AG09319 (cell line): ENCODE data around the gene IL12RB2.

Source experiments
- DNase-seq: peaks from one replicate; pipeline ENCODE4 v3.0.0-alpha.2; 2010; ENCODE audit warnings: low read depth; ENCODE audit errors: extremely low read depth
- TF ChIP-seq, protein P1 (sequence below): IDR thresholded peaks from 2 replicates; pipeline ENCODE4 v1.5.1; 2011; ENCODE audit warnings: low read depth, mild to moderate bottlenecking, inconsistent platforms, low read length, moderate library complexity

IL12RB2 gene

DNA sequence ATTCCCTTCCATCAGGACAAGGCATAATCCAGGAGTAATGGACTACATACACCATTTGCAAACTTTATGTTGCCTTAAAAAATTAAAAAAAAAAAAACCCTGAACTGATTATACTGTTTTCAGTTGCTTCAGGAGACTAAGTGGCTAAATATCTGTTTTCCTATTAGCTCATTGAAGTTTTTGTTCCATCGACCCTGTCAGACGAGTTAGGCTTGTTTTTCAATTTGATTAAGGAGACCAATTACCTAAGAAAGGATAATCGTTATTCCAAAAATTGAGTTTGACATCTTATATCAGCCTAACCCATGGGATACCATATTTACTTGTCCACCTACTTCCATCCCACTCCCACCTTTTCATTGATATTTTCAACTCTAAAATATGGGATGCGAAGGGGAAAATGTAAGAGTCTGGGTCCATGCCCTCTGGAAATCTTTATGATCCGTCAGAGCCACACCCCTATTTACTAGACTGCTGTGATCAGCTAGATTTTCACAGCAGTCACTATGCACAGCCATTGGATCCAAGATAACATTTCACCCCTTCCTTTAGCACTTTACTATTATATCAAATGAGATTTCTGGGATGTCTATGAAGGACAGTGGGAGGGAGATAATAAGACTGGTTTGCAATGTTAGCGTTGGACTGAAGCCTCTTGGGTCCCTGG is 41.0 kb downstream of the IL12RB2 start:
- TF ChIP-seq, protein P1, sequence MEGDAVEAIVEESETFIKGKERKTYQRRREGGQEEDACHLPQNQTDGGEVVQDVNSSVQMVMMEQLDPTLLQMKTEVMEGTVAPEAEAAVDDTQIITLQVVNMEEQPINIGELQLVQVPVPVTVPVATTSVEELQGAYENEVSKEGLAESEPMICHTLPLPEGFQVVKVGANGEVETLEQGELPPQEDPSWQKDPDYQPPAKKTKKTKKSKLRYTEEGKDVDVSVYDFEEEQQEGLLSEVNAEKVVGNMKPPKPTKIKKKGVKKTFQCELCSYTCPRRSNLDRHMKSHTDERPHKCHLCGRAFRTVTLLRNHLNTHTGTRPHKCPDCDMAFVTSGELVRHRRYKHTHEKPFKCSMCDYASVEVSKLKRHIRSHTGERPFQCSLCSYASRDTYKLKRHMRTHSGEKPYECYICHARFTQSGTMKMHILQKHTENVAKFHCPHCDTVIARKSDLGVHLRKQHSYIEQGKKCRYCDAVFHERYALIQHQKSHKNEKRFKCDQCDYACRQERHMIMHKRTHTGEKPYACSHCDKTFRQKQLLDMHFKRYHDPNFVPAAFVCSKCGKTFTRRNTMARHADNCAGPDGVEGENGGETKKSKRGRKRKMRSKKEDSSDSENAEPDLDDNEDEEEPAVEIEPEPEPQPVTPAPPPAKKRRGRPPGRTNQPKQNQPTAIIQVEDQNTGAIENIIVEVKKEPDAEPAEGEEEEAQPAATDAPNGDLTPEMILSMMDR = no peak
- no peak for DNase-seq

DNA sequence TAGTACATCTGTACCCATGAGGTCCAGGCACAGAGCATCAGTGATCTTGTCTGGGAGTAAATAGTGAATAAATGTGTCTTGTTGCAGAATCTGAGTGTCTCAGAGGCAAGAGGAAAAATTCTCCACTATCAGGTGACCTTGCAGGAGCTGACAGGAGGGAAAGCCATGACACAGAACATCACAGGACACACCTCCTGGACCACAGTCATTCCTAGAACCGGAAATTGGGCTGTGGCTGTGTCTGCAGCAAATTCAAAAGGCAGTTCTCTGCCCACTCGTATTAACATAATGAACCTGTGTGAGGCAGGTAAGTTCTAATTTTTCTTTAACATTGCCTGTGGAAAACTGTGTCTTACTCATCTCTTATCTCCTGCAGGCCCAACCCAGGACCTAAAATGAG is 43.1 kb downstream of the IL12RB2 start:
- DNase-seq = no peak
- TF ChIP-seq, protein P1 = no peak

DNA sequence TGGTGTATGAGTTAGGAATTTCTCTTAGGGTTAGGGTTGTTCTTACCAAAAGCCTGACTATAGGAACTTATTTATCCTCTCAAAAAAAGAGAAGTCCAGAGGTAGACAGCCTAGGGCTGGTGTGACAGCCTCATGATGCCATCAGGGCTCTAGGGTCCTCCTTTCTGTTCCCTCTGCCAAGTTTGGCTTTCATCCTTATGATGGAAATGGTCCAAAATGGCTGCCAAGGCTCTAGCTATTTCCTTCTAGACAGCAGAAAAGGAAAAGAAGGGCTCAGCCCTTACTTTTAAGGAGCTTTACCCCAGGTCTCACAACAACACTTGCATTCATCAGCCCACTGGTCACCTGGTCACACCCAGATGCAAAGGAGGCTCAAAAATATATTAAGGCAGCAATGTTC is 44.5 kb downstream of the IL12RB2 start:
- TF ChIP-seq, protein P1 = no peak
- no peak for DNase-seq

DNA sequence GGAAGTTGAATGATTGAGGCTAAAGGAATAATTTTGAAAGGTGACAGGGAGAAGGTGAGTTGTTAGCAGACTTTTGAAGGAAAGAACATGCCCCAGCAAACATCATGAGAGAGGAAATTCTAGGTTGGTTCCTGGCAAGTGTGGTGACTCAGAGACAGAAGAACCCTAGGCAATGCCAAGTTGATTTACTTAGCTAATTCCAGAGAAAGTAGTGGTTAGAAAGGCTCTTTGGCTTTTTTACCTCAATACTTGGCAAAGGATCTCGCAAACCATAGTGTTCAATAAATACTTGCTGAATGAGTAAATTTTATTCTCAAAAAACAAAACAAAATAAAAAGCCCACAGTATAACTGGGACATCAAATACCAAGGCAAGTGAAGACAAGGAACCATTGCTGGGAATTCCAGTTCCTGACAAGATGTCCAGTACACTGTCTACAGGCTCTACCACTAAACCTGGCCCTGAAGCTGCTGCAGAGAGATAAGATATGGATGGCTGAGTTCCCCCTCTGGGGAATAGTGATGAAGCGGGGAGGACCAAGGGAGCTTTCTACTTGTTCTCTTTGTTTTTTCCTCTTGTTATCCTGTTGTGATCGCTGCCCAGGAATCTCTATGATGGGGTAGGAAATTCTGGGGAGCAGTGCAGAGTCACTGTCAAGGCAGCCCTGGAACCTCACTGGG is 48.2 kb downstream of the IL12RB2 start:
- TF ChIP-seq, protein P1 = no peak
- DNase-seq = peak; percentile 19

DNA sequence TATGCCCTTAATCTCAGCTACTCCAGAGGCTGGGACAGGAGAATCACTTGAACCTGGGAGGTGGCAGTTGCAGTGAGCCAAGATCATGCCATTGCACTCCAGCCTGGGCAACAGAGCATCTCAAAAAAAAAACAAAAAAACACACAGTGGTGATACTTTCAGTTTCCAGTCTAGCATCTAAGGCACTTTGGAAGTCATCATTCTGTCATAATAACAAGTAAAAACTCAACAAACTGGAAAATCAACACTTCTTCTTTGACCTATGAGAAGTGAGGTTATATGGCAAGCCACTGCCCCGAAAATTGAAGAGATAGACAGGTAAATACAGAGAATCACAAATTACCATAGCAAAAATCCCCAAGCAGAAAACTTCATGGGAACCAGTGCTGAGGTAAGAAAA is 51.9 kb downstream of the IL12RB2 start:
- TF ChIP-seq, protein P1 = no peak
- no peak for DNase-seq

DNA sequence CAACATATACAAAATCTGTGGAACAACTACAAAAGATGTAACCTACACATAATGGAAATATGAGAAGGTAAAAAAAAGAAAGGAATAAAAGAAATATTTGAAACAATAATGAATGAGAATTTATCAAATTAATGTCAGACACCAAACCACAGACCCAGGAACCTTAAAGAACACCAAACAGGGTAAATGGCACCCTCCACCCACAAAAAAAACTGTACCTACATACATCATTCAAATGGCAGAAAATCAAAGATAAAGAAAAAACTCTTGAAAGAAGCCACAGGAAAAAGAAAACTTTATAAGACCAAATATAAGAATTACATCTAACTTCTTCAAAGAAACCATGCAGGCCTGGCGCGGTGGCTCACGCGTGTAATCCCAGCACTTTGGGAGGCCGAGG is 54.0 kb downstream of the IL12RB2 start:
- TF ChIP-seq, protein P1 = no peak

DNA sequence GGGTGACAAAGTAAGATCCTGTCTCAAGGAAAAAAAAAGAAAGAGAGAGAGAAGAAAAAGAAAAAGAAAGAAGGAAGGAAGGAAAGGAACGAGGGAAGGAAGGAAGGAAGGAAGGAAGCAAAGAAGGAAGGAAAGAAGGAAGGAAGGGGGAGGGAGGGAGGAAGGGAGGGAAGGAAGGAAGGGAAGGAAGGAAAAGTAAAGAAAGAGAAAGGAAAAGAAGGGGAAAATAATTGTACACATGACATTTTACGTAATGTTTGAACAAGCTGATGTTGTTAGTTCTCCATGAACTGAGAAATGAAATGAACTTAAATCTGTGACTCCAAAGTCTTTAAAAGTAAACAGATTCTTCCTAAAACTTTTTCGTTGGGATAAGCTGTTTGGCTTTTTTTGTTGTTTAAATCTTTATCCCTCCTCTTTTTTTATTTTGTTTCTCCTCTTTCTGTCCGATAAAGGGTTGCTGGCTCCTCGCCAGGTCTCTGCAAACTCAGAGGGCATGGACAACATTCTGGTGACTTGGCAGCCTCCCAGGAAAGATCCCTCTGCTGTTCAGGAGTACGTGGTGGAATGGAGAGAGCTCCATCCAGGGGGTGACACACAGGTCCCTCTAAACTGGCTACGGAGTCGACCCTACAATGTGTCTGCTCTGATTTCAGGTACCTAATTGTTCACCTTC is 59.8 kb downstream of the IL12RB2 start:
- no peak for DNase-seq

More for the DNA sequence above, 54.0 kb downstream of the IL12RB2 start:
- no peak for DNase-seq

More for the DNA sequence above, 59.8 kb downstream of the IL12RB2 start:
- TF ChIP-seq, protein P1 = no peak
